HG03469 (cell line): ENCODE measurements around the gene RARRES2.
"Not testable (repeated sequence)": the region's sequence is repeated elsewhere in the genome, so short reads cannot be mapped to it uniquely, and the experiment has no call there.

Experiments used
- ATAC-seq: cut with Tn5 transposase; IDR thresholded peaks from one replicate; pipeline ENCODE4 v1.9.1; 2021; ENCODE audit warnings: mild to moderate bottlenecking, moderate library complexity, moderate number of reproducible peaks; ENCODE audit not compliant: unreplicated experiment

Gene RARRES2

DNA sequence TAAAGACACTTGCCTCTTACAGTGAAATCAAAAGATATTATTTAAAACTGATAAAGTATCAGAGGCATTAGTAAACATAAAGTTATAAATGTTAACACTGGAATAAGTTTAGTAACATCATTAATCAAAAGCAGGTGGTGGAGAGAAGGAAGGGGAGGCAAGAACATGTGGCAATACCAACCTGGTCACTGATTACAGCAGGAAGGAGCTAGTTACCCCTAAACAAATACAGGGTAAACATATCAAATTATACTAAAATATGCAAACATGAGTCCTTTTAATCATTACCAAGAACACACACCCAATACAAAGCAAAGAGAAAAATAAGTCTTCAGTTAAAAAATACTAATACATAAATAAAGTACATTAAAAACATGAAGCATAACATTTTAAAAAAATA lies 43.5 kb downstream of the RARRES2 start:
- not testable (repeated sequence) for ATAC-seq

- not testable (repeated sequence) for ATAC-seq
These were observed 44.6 kb downstream of the RARRES2 start for GRCh38 chr7:150296802-150297201.

DNA sequence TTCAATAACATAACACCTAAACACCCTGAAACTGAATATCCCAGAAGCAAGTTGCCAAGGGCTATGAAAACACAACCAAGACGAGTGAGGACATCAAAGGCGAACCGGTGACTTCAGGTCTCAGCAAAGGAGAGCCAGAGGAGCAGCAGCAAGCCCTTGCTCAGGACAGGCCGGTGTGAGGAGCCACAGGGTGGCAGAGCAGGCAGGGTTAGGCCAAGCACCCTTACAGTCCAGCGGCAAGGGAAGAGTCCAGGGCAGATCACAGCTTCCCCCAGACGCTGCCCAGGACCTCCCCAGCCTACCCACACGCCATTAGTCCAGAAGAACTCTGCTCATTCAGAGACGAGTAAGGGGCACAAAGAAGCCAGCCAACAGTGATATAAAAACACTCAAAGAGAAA lies 45.8 kb downstream of the RARRES2 start:
- not testable (repeated sequence) for ATAC-seq

DNA sequence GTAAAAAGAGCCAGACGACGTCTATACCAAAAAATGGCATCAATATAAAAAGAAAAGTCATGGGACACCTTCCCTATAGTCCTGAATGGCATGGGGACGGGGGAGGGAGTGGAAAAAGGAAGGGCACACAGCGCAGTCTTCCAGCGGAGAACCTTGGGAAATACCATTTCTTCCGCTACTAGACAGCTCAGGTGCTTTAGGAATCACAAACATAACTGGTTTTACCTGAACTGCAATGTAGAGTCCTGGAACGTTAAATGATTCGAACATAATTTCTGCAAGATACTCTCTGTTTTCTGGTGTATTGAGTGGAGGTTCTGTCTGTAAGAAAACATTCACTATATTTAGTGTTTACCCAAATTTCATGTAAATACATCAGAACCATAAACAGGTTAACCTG lies 46.4 kb downstream of the RARRES2 start:
- ATAC-seq, result not testable (repeated sequence)

DNA sequence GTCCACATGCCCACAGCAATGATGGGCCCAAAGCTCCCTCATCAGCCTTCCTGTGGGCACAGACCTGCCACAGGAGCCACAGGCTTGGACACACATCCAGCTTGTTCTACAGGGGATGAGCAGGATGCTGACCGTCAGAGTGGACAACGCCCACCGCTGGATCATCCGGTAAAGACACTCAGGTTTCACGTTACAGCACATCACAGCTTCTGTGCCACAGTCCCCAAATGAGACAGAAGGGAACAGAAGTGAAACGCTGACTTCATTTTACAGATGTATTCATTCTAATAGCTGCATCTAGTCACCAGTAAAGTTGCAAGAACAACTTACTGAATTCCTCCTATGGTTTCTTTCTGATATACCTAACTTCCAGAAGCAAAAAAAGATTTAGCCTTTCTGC lies 51.1 kb downstream of the RARRES2 start:
- not testable (repeated sequence) for ATAC-seq

GRCh38 chr7:150288816-150289215 lies 52.6 kb downstream of the RARRES2 start:
- ATAC-seq, result not testable (repeated sequence)
